VCaP (cell line): ENCODE results near the gene NOG.

Experiments
- H3K27ac ChIP-seq: fragments of 450-650 bp; 2 replicates; pipeline ENCODE4 v1.5.1; 2017
- TF ChIP-seq, protein P1 (sequence below): fragments of 450-650 bp; conservative IDR thresholded peaks from 2 replicates; pipeline ENCODE4 v1.5.1; 2017; ENCODE audit warnings: mild to moderate bottlenecking, moderate library complexity

Gene NOG

GRCh38 chr17:56592487-56593085, 913 bp upstream of the NOG start:
- H3K27ac ChIP-seq: peak overlapping the region; percentile 36; the same call in 1 of the 2 replicates
- TF ChIP-seq, protein P1, sequence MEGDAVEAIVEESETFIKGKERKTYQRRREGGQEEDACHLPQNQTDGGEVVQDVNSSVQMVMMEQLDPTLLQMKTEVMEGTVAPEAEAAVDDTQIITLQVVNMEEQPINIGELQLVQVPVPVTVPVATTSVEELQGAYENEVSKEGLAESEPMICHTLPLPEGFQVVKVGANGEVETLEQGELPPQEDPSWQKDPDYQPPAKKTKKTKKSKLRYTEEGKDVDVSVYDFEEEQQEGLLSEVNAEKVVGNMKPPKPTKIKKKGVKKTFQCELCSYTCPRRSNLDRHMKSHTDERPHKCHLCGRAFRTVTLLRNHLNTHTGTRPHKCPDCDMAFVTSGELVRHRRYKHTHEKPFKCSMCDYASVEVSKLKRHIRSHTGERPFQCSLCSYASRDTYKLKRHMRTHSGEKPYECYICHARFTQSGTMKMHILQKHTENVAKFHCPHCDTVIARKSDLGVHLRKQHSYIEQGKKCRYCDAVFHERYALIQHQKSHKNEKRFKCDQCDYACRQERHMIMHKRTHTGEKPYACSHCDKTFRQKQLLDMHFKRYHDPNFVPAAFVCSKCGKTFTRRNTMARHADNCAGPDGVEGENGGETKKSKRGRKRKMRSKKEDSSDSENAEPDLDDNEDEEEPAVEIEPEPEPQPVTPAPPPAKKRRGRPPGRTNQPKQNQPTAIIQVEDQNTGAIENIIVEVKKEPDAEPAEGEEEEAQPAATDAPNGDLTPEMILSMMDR: peak; percentile 98

GRCh38 chr17:56593086-56593645, 333 bp upstream of the NOG start:
- TF ChIP-seq, protein P1: no peak
- peak overlapping the region; percentile 36; the same call in 1 of the 2 replicates for H3K27ac ChIP-seq

DNA sequence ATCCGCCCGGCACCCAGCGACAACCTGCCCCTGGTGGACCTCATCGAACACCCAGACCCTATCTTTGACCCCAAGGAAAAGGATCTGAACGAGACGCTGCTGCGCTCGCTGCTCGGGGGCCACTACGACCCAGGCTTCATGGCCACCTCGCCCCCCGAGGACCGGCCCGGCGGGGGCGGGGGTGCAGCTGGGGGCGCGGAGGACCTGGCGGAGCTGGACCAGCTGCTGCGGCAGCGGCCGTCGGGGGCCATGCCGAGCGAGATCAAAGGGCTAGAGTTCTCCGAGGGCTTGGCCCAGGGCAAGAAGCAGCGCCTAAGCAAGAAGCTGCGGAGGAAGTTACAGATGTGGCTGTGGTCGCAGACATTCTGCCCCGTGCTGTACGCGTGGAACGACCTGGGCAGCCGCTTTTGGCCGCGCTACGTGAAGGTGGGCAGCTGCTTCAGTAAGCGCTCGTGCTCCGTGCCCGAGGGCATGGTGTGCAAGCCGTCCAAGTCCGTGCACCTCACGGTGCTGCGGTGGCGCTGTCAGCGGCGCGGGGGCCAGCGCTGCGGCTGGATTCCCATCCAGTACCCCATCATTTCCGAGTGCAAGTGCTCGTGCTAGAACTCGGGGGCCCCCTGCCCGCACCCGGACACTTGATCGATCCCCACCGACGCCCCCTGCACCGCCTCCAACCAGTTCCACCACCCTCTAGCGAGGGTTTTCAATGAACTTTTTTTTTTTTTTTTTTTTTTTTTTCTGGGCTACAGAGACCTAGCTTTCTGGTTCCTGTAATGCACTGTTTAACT, 1.0 kb downstream of the NOG start:
- H3K27ac ChIP-seq: peak overlapping the region; percentile 36

GRCh38 chr17:56595108-56595418, 1.6 kb downstream of the NOG start:
- H3K27ac ChIP-seq: no peak overlapping the region
- TF ChIP-seq, protein P1: no peak

More for the DNA sequence above, 1.0 kb downstream of the NOG start:
- TF ChIP-seq, protein P1: peak; percentile 11; the same call in 1 of the 2 replicates

- no peak overlapping the region for H3K27ac ChIP-seq
- TF ChIP-seq, protein P1: no peak
These were observed 2.6 kb downstream of the NOG start for GRCh38 chr17:56595831-56596690.

- H3K27ac ChIP-seq: no peak overlapping the region
These were observed 3.4 kb downstream of the NOG start for GRCh38 chr17:56596691-56597494.

More at GRCh38 chr17:56596691-56597494, 3.4 kb downstream of the NOG start:
- TF ChIP-seq, protein P1: no peak
